ENCODE results near the gene POLQ. TPM values are rescaled to one million over a fixed set of nuclear protein-coding genes. Genes with fewer than 3 reads are reported as not detected.

POLQ gene
- total RNA-seq, 1 experiment from 2014 or later = 14.9 TPM

DNA sequence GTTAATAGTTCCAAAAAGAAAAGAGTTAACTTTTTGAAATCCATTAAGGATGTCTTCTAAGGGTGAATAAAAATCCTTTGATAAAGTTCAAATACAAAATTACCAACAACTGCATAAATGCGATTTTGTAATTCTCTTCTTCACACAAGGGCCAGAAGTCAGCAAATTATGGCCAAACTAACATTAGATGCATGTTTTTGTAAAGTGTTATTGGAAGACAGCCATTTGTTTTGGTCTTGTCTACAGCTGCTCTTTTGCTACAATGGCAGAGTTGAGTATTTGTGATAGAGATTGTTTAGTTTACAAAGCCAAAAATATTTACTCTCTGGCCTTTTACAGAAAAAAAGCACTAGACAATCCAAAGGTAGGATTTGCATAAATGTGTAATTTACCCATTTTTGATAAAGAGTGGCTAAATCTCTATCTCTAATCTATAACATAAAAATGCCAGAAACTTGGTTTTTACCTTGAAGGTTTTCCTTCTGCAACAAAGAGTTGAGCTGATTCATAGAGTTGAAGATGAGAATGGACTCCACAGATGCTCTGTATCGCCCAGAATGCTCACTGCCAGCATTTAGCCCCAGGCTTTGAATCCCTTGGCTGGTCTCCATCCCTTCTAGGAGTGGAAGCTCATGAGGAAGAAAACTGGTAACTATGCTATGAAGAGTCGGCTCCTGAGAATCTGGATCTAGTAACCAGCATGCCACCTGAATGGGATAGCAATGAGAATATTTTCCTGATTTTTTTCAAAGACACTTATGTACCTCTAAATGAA lies 64.5 kb downstream of the POLQ start:
- ChIA-PET POLR2A (no interaction called here), CTCF (no interaction called here)
- TF ChIP-seq SP1 (CRISPR knock-in tag; conservative IDR thresholded peaks at IDR 0.05) = no peak
- TF ChIP-seq, protein P1, sequence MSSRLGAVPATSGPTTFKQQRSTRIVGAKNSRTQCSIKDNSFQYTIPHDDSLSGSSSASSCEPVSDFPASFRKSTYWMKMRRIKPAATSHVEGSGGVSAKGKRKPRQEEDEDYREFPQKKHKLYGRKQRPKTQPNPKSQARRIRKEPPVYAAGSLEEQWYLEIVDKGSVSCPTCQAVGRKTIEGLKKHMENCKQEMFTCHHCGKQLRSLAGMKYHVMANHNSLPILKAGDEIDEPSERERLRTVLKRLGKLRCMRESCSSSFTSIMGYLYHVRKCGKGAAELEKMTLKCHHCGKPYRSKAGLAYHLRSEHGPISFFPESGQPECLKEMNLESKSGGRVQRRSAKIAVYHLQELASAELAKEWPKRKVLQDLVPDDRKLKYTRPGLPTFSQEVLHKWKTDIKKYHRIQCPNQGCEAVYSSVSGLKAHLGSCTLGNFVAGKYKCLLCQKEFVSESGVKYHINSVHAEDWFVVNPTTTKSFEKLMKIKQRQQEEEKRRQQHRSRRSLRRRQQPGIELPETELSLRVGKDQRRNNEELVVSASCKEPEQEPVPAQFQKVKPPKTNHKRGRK (CRISPR knock-in tag; IDR thresholded peaks at IDR 0.05; ENCODE audit: borderline replicate concordance) = no peak
- no peak for TF ChIP-seq RELA (CRISPR knock-in tag; IDR thresholded peaks at IDR 0.05; ENCODE audit: borderline replicate concordance)
- no peak for TF ChIP-seq GRHL2 (CRISPR knock-in tag; IDR thresholded peaks at IDR 0.05; ENCODE audit: insufficient replicate concordance, severe bottlenecking)
- no peak for TF ChIP-seq ZNF671 (CRISPR knock-in tag; IDR thresholded peaks at IDR 0.05)
- no peak for TF ChIP-seq GABPB1 (CRISPR knock-in tag; IDR thresholded peaks at IDR 0.05)
- TF ChIP-seq JUN (CRISPR knock-in tag; IDR thresholded peaks at IDR 0.05) = no peak
- TF ChIP-seq, protein P2, sequence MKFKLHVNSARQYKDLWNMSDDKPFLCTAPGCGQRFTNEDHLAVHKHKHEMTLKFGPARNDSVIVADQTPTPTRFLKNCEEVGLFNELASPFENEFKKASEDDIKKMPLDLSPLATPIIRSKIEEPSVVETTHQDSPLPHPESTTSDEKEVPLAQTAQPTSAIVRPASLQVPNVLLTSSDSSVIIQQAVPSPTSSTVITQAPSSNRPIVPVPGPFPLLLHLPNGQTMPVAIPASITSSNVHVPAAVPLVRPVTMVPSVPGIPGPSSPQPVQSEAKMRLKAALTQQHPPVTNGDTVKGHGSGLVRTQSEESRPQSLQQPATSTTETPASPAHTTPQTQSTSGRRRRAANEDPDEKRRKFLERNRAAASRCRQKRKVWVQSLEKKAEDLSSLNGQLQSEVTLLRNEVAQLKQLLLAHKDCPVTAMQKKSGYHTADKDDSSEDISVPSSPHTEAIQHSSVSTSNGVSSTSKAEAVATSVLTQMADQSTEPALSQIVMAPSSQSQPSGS (CRISPR knock-in tag; IDR thresholded peaks at IDR 0.05; ENCODE audit: borderline replicate concordance, low read depth) = no peak
- TF ChIP-seq CREB1 (CRISPR knock-in tag; IDR thresholded peaks at IDR 0.05) = no peak
- TF ChIP-seq, protein P3, sequence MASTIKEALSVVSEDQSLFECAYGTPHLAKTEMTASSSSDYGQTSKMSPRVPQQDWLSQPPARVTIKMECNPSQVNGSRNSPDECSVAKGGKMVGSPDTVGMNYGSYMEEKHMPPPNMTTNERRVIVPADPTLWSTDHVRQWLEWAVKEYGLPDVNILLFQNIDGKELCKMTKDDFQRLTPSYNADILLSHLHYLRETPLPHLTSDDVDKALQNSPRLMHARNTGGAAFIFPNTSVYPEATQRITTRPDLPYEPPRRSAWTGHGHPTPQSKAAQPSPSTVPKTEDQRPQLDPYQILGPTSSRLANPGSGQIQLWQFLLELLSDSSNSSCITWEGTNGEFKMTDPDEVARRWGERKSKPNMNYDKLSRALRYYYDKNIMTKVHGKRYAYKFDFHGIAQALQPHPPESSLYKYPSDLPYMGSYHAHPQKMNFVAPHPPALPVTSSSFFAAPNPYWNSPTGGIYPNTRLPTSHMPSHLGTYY (CRISPR knock-in tag; IDR thresholded peaks at IDR 0.05) = no peak
- no peak overlapping the region for H3K4me3 Mint-ChIP-seq
- no peaks in the 10 kb centered on the region for H3K9me3 Mint-ChIP-seq
- no peak overlapping the region for H3K27ac Mint-ChIP-seq
- no peaks in the 10 kb centered on the region for H3K4me1 Mint-ChIP-seq
- H3K27me3 Mint-ChIP-seq (ENCODE audit: low read depth) = no peaks in the 10 kb centered on the region
- no peak for ATAC-seq
- peaks cover 37% of the 10 kb centered on the region for H3K36me3 Mint-ChIP-seq
- DNase-seq (ENCODE audit: low spot score) = no peak

DNA sequence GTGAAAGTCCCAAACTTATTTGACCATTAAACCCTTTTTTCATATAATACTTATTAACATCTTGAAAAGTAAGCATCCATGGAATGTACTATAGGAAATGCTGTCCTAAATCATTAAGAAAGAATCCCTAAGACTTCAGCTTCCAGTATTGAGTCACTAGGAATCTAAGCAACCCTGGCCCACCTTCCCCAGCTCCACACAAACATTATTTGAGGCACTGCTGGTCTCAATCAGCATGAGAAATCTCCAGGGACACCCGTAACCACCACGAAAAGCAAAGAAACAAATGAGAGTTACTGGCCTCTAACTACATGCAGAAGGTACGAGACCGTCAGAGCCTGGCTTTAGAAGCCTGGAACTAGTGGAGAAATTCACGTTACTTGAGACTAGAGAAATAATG lies 68.2 kb downstream of the POLQ start:
- ChIA-PET POLR2A (no interaction called here), CTCF (no interaction called here)
- ATAC-seq (no peak), DNase-seq (ENCODE audit: low spot score) (no peak)
- H3K4me3 Mint-ChIP-seq = no peak overlapping the region
- H3K27me3 Mint-ChIP-seq (ENCODE audit: low read depth) = no peaks in the 10 kb centered on the region
- H3K36me3 Mint-ChIP-seq = peaks cover 48% of the 10 kb centered on the region
- H3K27ac Mint-ChIP-seq = no peak overlapping the region
- no peaks in the 10 kb centered on the region for H3K9me3 Mint-ChIP-seq
- TF ChIP-seq JUN (CRISPR knock-in tag; IDR thresholded peaks at IDR 0.05) = no peak
- TF ChIP-seq TCF7 (CRISPR knock-in tag; IDR thresholded peaks at IDR 0.05; ENCODE audit: low read depth) = no peak
- TF ChIP-seq, protein P4, sequence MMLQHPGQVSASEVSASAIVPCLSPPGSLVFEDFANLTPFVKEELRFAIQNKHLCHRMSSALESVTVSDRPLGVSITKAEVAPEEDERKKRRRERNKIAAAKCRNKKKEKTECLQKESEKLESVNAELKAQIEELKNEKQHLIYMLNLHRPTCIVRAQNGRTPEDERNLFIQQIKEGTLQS (CRISPR knock-in tag; conservative IDR thresholded peaks at IDR 0.05) = no peak
- TF ChIP-seq ZNF138 (CRISPR knock-in tag; conservative IDR thresholded peaks at IDR 0.05) = no peak
- TF ChIP-seq EMX1 (CRISPR knock-in tag; IDR thresholded peaks at IDR 0.05) = no peak
- TF ChIP-seq, protein P5, sequence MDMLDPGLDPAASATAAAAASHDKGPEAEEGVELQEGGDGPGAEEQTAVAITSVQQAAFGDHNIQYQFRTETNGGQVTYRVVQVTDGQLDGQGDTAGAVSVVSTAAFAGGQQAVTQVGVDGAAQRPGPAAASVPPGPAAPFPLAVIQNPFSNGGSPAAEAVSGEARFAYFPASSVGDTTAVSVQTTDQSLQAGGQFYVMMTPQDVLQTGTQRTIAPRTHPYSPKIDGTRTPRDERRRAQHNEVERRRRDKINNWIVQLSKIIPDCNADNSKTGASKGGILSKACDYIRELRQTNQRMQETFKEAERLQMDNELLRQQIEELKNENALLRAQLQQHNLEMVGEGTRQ (CRISPR knock-in tag; IDR thresholded peaks at IDR 0.05) = no peak
- no peak for TF ChIP-seq FOXP1 (CRISPR knock-in tag; IDR thresholded peaks at IDR 0.05; ENCODE audit: borderline replicate concordance)
- no peak for TF ChIP-seq MXD4 (CRISPR knock-in tag; IDR thresholded peaks at IDR 0.05; ENCODE audit: borderline replicate concordance)
- TF ChIP-seq TEAD4 (CRISPR knock-in tag; IDR thresholded peaks at IDR 0.05) = no peak
- TF ChIP-seq, protein P6, sequence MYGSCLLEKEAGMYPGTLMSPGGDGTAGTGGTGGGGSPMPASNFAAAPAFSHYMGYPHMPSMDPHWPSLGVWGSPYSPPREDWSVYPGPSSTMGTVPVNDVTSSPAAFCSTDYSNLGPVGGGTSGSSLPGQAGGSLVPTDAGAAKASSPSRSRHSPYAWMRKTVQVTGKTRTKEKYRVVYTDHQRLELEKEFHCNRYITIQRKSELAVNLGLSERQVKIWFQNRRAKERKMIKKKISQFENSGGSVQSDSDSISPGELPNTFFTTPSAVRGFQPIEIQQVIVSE (CRISPR knock-in tag; IDR thresholded peaks at IDR 0.05; ENCODE audit: borderline replicate concordance) = no peak
- TF ChIP-seq, protein P7, sequence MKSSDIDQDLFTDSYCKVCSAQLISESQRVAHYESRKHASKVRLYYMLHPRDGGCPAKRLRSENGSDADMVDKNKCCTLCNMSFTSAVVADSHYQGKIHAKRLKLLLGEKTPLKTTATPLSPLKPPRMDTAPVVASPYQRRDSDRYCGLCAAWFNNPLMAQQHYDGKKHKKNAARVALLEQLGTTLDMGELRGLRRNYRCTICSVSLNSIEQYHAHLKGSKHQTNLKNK (CRISPR knock-in tag; IDR thresholded peaks at IDR 0.05) = no peak
- TF ChIP-seq ZNF423 (CRISPR knock-in tag; IDR thresholded peaks at IDR 0.05) = no peak
- no peak for TF ChIP-seq ZBTB21 (CRISPR knock-in tag; IDR thresholded peaks at IDR 0.05; ENCODE audit: borderline replicate concordance)
- no peak for TF ChIP-seq SMAD3 (CRISPR knock-in tag; IDR thresholded peaks at IDR 0.05; ENCODE audit: borderline replicate concordance)
- TF ChIP-seq NFE2L1 (CRISPR knock-in tag; IDR thresholded peaks at IDR 0.05) = no peak
- no peaks in the 10 kb centered on the region for H3K4me1 Mint-ChIP-seq
